Mesendoderm (in vitro differentiated cells): ENCODE measurements around the gene PPP1R26.
"Not testable (repeated sequence)": the region's sequence is repeated elsewhere in the genome, so short reads cannot be mapped to it uniquely, and the experiment has no call there.

ENCODE experiments used
- DNase-seq: peaks from one replicate; pipeline ENCODE4 v3.0.0; 2013
- H2AK5ac ChIP-seq: 2 replicates; pipeline ENCODE4 v1.6.1; 2013; ENCODE audit warnings: low read length, inconsistent platforms
- H2BK120ac ChIP-seq: 2 replicates; pipeline ENCODE4 v1.6.1; 2013; ENCODE audit warnings: low read depth, mild to moderate bottlenecking, low read length, moderate library complexity, mixed read lengths
- H2BK15ac ChIP-seq: replicated peaks from 2 replicates; pipeline ENCODE4 v1.6.1; 2013; ENCODE audit warnings: low read depth, mild to moderate bottlenecking, moderate library complexity
- H2BK5ac ChIP-seq: 2 replicates; pipeline ENCODE4 v1.6.1; 2013; ENCODE audit warnings: low read length, inconsistent platforms
- H3K18ac ChIP-seq: 2 replicates; pipeline ENCODE4 v1.6.1; 2013; ENCODE audit warnings: mild to moderate bottlenecking, low read length, mixed read lengths
- H3K23ac ChIP-seq: one replicate; pipeline ENCODE4 v1.6.1; 2013; ENCODE audit warnings: low read length
- H3K27ac ChIP-seq: 2 replicates; pipeline ENCODE4 v1.5.1; 2013; ENCODE audit warnings: low read depth, mild to moderate bottlenecking, inconsistent platforms, low read length, moderate library complexity
- H3K27me3 ChIP-seq: 2 replicates; pipeline ENCODE4 v1.6.1; 2013; ENCODE audit warnings: low read length, control low read depth, mild to moderate bottlenecking, inconsistent platforms; ENCODE audit not compliant: insufficient read depth, poor library complexity
- H3K36me3 ChIP-seq: 2 replicates; pipeline ENCODE4 v1.6.1; 2013; ENCODE audit warnings: low read length, inconsistent platforms; ENCODE audit not compliant: control insufficient read depth, insufficient read depth
- H3K4ac ChIP-seq: one replicate; pipeline ENCODE4 v1.6.1; 2013; ENCODE audit warnings: low read depth, mild to moderate bottlenecking, low read length, moderate library complexity
- H3K4me1 ChIP-seq: 2 replicates; pipeline ENCODE4 v1.6.1; 2013; ENCODE audit warnings: low read depth, low read length, inconsistent platforms; ENCODE audit not compliant: control insufficient read depth
- H3K4me2 ChIP-seq: 2 replicates; pipeline ENCODE4 v1.6.1; 2013; ENCODE audit warnings: low read length
- H3K4me3 ChIP-seq: 2 replicates; pipeline ENCODE4 v1.5.1; 2013; ENCODE audit warnings: mild to moderate bottlenecking, low read length
- H3K56ac ChIP-seq: one replicate; pipeline ENCODE4 v1.6.1; 2013; ENCODE audit warnings: low read length
- H3K79me1 ChIP-seq: 2 replicates; pipeline ENCODE4 v1.6.1; 2013; ENCODE audit warnings: low read length, inconsistent platforms
- H3K79me2 ChIP-seq: 2 replicates; pipeline ENCODE4 v1.6.1; 2013; ENCODE audit warnings: mild to moderate bottlenecking, low read length; ENCODE audit not compliant: control insufficient read depth, insufficient read depth
- H3K9ac ChIP-seq: 2 replicates; pipeline ENCODE4 v1.6.1; 2013; ENCODE audit warnings: low read length, inconsistent platforms
- H4K5ac ChIP-seq: one replicate; pipeline ENCODE4 v1.6.1; 2013; ENCODE audit warnings: low read length
- H4K8ac ChIP-seq: one replicate; pipeline ENCODE4 v1.6.1; 2013; ENCODE audit warnings: low read depth, mild to moderate bottlenecking, control low read depth, low read length, moderate library complexity
- WGBS: extraction: QIAGEN DNeasy Blood & Tissue Kit; methylation state at CpG from one replicate; pipeline ENCODE4 v1.1.7; 2013; ENCODE audit warnings: low lambda C conversion rate, missing lambda C conversion rate; ENCODE audit not compliant: insufficient coverage; ENCODE audit errors: extremely low coverage; 5-methylcytosine and 5-hydroxymethylcytosine counted together

The PPP1R26 gene

DNA sequence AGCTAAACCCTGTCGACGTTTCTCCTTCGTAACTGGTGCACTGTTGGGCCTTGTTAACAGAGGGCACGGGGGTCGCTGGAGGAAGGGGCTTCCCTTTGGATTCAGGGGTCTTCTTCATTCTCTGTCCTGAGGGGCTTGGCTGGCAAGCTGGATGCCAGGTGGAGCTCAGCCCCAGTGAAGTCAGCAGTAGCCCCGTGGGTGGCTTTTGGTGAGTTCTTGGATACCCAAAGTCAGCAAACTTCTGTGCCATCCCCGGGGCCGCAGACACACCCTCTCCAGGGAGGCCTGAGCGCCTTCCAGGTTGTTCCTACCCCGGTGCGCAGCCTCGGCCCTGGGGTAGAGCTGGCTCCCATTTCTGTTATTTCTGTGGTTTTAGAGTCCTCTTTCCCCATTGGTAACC is 54.1 kb downstream of the PPP1R26 start:
- Histone ChIP-seq H2AK5ac (no peak overlapping the region), H3K56ac (no peak overlapping the region), H3K27me3 (no peaks in the 10 kb centered on the region), H4K8ac (no peak overlapping the region), H3K79me1 (no peaks in the 10 kb centered on the region), H3K36me3 (no peaks in the 10 kb centered on the region), H2BK120ac (no peak overlapping the region), H3K4me1 (no peaks in the 10 kb centered on the region), H3K9ac (no peak overlapping the region), H3K79me2 (no peaks in the 10 kb centered on the region), H3K4me3 (no peak overlapping the region), H3K18ac (no peak overlapping the region), H3K4me2 (no peak overlapping the region), H4K5ac (no peak overlapping the region), H2BK5ac (no peak overlapping the region), H3K23ac (no peak overlapping the region), H3K4ac (no peak overlapping the region), H3K27ac (no peak overlapping the region), H2BK15ac (no peak overlapping the region)
- WGBS = no CpG with 5 or more reads among the region's 12 CpGs
- DNase-seq = no peak

DNA sequence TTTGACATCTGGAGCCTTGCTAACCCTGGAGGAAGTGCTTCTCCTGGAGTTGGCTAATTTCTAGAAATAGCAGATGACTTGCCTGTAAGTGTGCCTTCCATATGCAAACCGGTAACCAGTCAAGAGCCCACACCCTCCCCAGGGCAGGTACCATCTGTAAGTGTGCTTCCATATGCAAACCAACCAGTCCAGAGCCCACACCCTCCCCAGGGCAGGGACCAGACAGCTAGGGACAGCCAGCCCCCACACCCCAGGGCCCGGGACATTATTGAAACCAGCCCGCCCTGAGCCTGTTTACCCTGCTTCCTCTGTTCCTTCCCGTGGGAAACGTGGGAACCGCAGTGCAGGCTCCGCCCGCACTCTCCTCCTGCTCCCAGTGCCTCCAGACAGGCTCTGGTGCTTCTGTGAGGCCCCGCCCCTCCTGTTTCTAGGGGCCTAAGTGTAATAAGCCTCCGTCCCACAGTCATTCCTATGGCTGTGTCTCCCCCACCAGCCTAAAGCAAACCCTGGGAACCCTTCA is 54.7 kb downstream of the PPP1R26 start:
- no CpG with 5 or more reads among the region's 10 CpGs for WGBS
- not testable (repeated sequence) for H3K4me3 ChIP-seq, H2BK15ac ChIP-seq, H3K9ac ChIP-seq, H3K4me1 ChIP-seq, H3K27ac ChIP-seq, H3K27me3 ChIP-seq, DNase-seq, H2BK5ac ChIP-seq, H3K23ac ChIP-seq, H3K56ac ChIP-seq, H4K8ac ChIP-seq, H3K79me2 ChIP-seq, H3K79me1 ChIP-seq, H3K18ac ChIP-seq, H3K4ac ChIP-seq, H2BK120ac ChIP-seq, H3K4me2 ChIP-seq, H4K5ac ChIP-seq, H3K36me3 ChIP-seq, H2AK5ac ChIP-seq

GRCh38 chr9:135534826-135535225 is 55.2 kb downstream of the PPP1R26 start:
- H3K9ac ChIP-seq, H4K8ac ChIP-seq, DNase-seq, H3K23ac ChIP-seq, H3K4me1 ChIP-seq, H2BK15ac ChIP-seq, H3K27me3 ChIP-seq, H3K18ac ChIP-seq, H2BK120ac ChIP-seq, H2AK5ac ChIP-seq, H3K4me2 ChIP-seq, H4K5ac ChIP-seq, H3K56ac ChIP-seq, H3K4ac ChIP-seq, H3K4me3 ChIP-seq, H3K27ac ChIP-seq, H2BK5ac ChIP-seq, H3K79me2 ChIP-seq, H3K79me1 ChIP-seq, H3K36me3 ChIP-seq: not testable (repeated sequence)
- no CpG with 5 or more reads among the region's 4 CpGs for WGBS

- not testable (repeated sequence) for H3K4me2 ChIP-seq, H3K18ac ChIP-seq, H3K36me3 ChIP-seq, H3K27ac ChIP-seq, DNase-seq, H2BK120ac ChIP-seq, H3K23ac ChIP-seq, H3K56ac ChIP-seq, H3K79me2 ChIP-seq, H2BK5ac ChIP-seq, H2BK15ac ChIP-seq, H3K4ac ChIP-seq, H3K9ac ChIP-seq, H4K8ac ChIP-seq, H4K5ac ChIP-seq, H3K27me3 ChIP-seq, H3K79me1 ChIP-seq, H3K4me3 ChIP-seq, H3K4me1 ChIP-seq, H2AK5ac ChIP-seq
- no CpG with 5 or more reads among the region's 13 CpGs for WGBS
These were observed 56.0 kb downstream of the PPP1R26 start for GRCh38 chr9:135535631-135536030.

- H3K79me1 ChIP-seq = no peaks in the 10 kb centered on the region
These were observed 56.6 kb downstream of the PPP1R26 start for GRCh38 chr9:135536216-135536615.

More at GRCh38 chr9:135536216-135536615, 56.6 kb downstream of the PPP1R26 start:
- Histone ChIP-seq H3K4me1 (no peaks in the 10 kb centered on the region), H3K4me3 (no peak overlapping the region), H2BK120ac (no peak overlapping the region), H3K36me3 (no peaks in the 10 kb centered on the region), H3K4ac (no peak overlapping the region), H3K56ac (no peak overlapping the region), H4K8ac (no peak overlapping the region), H3K4me2 (no peak overlapping the region), H3K18ac (no peak overlapping the region), H3K9ac (no peak overlapping the region), H3K23ac (no peak overlapping the region), H4K5ac (no peak overlapping the region), H2BK15ac (no peak overlapping the region), H2AK5ac (no peak overlapping the region), H3K79me2 (no peaks in the 10 kb centered on the region), H3K27ac (no peak overlapping the region), H3K27me3 (no peaks in the 10 kb centered on the region), H2BK5ac (no peak overlapping the region)
- no CpG with 5 or more reads among the region's 8 CpGs for WGBS
- no peak for DNase-seq
